Forelimb muscle (tissue), 1 donor: ENCODE measurements around the gene RNF152. TPM values are rescaled to one million over a fixed set of nuclear protein-coding genes. Genes with fewer than 3 reads are reported as not detected.

Source experiments
- DNase-seq: peaks from one replicate; pipeline ENCODE4 v3.0.0-alpha.2; 2013; ENCODE audit warnings: low read depth
- polyA plus RNA-seq: library from polyadenylated mRNA; unstranded; fragments of 120-200 nt; gene quantifications from one replicate; pipeline ENCODE4 v1.2.1, GENCODE V29; 2013; ENCODE audit not compliant: insufficient read length

RNF152 gene
- polyA plus RNA-seq, 1 donor, result 5.2 TPM

DNA sequence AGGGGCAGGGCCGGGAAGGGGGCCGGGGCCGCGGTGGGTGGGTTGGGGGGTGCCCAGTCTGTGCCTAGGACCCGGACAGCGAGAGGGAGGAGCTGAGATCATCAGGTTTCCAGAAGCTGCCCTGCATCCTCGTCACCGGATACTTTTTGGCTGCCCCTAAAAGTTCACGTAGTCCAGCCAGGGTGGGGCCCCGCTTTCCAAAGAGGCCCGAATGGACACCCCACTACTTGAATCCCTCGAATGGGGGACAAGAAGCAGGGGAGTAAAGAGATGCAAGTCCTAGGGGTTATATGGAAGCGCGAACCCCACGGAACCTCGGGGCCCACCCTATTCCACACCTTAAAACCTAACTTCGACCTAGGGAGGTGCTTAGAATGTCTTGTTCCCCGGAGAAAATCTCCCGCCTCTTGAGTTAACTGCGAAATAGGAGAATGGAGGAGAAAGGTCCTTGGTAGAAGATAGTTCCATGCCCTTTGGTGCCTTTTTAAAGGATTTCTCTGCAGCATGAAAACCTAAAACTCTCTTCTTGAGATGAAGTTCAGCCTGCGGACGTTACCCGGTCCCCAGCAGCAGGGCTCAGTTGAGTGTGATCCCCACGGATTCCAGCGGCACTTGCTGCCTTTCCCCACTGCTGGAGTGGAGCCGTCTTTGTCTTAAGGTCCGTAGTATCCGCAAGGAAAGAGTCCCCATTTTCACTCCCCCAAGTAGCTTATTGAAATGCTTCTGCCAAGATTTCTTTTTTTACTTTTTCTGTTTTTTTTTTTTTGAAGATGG is 2.1 kb upstream of the RNF152 start:
- no peak for DNase-seq

DNA sequence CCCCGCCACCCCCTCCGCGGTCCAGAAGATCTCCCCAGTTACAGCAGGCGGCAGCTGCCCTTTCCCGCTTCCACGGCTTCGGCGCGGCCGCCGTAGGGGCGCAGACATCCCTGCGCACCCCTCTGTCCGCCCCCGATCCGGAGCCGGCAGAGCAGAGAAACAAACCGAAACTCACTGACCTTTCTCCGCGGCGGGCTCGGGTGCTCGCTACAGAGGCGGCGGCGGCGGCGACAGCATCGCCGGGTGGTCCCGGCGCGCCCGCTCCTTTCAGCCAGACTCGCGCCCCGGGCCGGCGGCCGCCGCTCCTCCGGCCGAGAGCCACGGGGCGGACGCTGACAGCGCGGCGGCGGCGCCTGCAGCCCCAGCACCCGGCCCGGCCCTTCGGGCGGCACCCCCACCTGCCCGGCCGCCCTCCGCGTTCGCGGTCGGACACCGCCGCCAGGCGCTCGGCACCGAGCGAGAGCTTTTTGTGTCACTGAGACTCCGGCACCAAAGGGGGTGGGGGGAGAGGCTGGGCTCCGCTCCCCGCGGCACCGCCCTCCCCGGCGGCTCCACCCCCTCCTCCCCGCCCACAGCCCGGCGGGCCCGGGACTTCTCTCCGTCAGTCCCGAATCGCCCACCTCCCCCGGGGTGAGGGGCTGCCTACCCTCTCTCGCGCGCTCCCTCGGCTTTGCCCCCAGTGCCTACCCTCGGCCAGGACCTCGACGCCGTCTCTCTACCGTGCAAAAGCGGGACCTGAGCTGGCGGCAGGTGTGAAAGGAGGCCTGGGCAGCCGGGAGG is 1.4 kb upstream of the RNF152 start:
- DNase-seq, result peak; percentile 55

DNA sequence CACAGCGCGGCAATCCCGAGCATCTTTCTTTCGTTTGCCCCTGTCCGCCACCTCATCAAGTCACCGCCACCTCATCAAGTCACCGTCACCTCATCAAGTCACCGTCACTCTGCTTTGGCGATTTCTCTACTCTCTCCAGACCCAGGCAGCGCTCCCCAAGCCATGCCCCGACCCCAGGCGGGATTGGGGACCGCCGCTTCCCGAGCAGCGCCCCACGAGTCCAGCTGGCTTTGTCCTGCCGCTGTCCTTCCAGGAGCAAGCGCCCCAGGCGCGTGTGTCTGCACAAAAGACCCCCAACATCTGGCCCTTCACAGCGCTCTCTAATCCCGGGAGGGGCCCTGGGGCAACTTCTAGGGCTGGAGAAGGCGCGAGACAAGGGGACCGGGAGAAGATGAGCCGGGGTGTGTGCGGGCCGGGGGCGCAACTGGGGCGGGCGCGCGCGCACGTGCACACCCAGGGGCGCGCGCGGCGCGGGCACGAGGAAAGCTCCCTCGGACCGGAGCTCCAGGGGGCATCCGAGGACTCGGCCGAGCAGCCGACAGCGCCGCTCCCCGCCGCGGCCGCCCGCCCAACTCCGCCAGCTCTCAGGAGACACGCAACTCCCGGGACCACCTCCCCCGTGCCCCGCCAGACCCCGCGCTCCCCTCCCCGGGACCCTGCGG is 633 bp upstream of the RNF152 start:
- DNase-seq, result no peak

DNA sequence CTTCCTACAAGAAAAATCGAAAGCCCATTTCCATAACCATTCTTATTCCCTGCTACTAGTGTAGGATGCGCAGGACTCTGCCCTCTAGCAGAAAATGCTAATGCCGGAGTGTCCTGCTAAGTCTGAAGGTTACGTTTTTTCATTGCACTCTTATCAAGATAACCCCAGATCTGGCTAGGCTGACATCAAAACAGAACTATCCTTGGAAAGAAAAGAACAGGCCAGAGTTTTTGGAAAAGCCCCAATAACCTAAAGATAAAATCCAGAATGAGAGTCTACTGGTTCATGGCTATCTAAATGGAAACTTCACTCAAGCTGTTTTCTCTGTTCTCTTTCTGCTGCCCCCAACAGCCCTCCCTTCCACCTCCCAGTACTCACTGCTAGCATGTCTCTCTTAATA is 913 bp downstream of the RNF152 start:
- DNase-seq, result no peak

DNA sequence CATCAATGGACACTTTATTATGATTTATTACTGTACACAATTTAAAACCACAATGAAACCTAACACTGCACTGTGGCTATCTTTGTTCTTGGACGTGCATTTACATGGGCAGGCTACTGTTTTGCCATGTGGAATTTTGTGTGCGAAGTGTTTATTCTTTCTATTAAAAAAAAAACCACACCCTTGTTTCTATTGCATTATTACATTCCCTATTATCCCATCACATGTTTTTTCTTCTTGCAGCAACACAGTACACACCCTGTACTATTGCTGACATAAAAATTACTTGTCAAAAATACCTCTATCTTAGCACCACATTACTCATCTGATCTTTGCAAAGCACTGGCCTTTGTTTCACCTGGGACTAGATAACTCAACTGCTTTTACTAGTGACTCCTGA is 1.5 kb downstream of the RNF152 start:
- DNase-seq, result no peak

DNA sequence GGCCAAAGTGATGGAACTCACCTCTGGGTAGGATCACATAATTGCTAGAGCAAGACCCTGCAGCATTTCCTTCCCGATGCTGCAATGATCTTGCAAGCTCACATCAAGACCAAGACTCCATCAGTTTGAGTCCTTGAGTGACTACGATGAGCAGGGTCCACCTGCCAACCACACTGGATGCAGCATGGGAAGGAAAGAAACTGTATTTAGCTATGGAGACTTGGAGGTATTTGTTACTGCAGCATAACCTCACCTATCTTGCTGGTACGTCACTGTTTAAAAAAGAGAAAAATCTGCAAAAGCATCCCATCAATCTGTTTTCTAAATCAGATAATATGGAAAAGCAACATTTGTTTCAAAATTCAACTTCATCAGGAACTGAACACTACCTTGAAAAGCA is 2.5 kb downstream of the RNF152 start:
- no peak for DNase-seq

DNA sequence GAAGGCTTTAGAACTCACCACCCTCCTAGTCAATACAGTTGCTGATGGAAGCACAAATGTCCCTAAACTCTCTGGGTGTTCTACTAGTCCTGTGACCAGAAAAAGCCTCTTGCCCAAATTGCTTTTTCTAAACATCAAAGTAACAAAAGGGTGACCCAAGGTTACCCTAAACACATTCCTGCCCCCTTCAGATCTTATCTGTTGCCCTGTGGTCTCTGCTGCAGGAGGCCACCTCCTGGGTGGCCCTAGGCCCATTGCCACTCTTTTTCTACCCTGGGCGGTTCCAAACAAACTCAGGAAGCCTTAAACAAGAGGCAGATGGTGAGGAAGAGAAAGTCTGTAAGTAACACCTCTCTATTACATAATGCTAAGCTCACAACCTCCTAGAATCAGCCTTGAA is 3.3 kb downstream of the RNF152 start:
- no peak for DNase-seq

DNA sequence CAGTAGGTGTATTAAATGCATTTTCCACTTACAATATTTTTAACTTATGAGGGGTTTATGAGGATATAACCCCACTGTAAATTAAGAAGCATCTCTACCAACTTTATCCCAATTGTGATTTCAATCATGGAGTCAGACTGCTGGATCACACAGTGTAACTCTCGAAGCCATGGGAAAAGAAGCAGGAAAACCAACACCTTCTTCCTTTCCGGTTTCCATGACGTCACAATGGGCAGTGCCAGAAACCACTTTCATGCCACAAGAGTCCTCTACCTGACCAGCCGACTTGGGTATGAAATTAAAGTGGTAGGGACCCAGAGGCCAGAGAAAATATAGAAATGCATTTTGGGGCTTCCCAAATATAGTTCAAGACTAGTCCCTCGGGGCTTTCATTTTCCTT is 4.2 kb downstream of the RNF152 start:
- DNase-seq, result no peak

DNA sequence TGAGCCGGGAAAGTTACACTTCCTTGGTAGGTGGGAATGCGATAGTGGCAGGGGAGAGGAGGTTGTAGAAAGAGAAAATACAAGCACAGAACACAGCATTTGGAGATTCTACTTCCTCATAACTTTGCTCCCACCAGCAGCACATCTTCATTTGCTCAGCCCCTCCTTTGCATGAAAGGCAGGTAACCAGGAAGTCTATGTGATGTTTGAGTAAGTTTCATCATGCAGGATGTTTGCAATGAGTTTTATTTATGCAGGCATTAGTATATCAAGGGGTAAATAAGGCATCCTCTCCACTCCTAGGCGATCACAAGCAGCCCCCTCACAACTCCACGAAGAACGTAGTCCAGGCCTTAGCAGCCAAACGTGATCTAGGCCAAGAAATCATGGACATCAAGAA is 5.0 kb downstream of the RNF152 start:
- no peak for DNase-seq

DNA sequence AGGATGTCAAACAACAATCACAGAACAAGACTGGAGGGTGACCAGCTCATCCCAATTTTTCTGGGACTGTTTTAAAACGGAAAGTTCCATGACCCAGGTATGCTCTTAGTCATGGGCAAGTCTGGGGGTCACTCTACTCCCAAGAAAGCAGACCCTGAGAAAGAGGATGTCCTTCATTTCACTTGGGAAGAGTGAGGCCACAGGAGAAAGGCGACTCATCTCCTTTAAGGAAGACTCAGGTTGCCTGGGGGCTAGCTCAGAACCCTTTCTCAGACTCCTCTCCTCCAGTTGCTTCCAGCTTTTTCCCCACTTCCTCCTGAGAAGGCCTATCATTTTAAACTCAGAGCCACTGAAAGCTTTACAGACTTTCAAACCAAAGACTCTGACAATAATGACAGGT is 9.3 kb downstream of the RNF152 start:
- no peak for DNase-seq

DNA sequence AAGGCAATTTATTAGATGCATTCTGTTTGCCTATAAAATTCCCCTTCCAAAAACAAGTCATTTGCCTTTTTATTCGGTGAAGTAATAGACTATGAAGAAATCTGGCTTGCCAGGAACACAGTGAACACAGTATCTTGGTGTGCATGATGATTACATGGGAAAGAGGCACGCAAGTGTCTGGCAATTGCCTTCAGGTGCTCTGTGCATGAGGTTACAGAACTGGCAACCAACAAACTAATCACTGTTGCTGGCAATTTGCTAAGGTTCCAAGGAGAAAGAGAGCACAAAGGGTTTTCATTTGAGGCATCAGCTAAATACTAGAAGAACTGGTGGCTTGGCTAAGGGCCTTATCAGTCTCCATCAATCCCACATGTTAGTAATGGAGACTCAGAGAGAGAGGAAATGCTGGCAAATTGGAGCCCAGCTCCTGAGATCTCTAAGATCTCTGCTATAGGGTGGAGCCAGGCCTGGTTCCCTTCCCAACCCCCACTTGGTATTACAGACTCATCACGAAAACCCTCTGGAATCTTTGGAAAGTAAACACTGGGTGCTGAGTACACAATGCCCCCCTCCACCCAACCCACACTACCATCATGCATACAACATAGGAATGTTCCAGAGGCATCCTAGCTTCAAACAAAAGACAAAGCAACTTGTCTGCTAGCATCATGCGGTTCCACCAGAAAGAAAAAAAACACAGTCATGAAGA is 10.4 kb downstream of the RNF152 start:
- DNase-seq, result no peak

DNA sequence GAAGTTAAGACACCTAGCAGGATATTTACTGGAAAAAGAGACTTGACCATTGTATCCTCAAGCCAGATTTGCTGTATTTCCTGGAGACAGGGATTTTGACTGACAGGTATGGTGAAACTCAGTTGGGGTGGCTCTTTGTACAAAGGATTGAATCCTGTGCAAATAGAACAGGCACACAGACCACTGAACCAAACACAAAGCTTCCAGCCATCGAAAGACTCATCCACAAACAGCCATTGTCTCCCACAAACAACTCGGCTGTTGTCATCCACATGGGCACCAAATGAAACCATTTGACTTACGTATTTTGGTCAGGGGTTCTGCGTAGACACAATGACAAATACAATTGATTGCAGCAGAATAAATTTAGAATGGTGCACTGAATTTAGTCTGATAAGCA is 15.9 kb downstream of the RNF152 start:
- DNase-seq, result no peak

DNA sequence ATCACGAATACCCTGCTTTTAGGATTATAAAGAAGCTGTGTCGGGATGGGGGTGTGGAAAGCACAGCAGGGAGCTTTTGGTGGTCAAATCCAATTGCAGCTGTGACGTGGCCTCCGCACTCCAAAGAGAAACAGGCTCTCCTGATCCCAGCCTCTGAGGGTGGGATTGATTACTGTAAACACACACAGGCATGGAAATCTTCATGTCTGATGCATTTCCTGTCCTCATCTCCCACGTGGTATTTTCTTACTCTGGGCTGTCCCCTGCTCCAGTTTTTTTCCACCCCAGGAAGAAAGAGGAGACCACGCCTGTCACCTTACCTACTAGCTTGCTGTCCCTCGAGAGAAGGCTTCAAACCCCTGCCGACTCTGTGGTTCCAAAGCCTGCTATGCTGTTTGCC is 22.7 kb downstream of the RNF152 start:
- no peak for DNase-seq

DNA sequence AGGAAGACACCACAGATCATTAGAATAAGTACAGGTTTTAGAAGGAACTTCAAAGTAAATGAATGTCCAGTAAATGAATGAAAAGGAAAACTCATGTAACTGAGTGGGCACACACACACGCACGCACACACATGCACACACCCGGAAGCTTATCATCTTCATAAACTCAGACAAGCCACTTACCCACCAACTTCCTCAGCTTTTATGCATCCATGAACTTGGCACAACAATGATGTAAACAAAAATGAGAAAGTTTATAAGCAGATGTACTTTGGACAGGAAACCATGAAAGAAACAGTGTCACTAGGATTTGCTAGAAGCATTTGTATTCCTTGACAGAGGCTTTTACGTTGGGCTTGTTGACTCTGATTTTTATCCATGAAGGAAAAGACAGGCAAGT is 23.2 kb downstream of the RNF152 start:
- no peak for DNase-seq

DNA sequence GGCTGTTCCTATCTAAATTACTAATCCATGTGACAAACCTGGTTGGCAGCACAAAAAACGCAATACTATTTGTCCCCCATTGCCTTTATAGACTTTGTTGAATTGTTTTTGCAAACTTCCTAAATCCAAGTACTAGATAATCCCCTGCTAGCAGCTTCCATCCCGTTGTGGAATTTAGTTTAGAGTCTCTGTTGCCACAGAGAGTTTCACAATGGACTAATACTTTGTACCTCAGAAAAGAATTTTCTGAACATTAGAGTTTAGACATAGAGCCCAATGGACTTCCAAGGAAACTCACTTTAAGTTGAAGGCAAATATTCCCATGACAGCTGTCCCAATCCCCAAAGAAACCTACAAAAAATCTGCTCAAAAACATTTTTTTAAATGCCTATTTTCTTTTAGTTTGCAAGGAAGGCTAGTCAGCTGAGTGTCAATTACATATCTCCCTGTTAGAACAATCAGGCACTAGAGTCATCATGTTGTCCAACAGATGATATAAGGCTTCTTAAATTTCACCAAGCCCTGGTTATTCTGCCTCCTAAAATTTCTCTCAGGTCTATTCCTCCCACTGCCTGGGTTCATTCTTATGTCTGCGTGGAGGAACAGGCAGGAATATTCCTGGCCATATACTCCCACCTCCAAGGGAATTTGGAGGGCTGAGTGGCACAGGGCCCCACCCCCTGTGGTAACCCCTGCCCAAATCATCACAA is 27.2 kb downstream of the RNF152 start:
- no peak for DNase-seq

DNA sequence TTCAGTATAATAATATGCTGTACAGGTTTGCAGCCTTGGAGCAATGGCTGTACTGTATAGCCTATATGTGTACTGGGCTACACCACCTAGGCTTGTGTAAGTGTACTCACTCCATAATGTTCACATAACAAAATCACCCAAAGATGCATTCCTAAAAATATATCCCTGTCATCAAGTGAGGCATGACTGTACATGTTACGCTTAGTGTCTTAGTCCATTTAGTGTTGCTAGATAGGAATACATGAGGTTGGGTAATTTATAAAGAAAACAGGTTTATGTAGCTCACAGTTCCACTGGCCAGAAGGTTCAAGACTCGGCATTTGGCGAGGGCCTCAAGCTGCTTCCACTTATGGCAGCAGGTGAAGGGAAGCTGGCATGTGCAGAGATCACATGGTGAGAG is 31.4 kb downstream of the RNF152 start:
- DNase-seq, result no peak

DNA sequence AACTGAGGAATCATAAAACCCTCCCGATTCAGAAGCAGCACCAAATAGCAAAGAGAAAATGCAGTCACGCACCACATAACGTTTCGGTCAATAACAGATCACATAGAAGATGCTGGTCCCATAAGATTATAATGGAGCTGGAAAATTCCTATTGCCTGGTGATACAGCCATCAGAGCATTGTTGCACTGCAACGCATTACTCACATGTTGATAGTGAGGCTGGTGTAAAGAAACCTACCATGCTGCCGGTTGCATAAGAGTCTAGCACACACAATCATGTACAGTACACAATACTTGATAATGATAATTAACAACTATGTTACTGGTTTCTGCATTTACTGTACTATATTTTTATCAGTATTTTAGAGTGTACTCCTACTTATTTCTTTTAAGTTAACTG is 32.5 kb downstream of the RNF152 start:
- no peak for DNase-seq

DNA sequence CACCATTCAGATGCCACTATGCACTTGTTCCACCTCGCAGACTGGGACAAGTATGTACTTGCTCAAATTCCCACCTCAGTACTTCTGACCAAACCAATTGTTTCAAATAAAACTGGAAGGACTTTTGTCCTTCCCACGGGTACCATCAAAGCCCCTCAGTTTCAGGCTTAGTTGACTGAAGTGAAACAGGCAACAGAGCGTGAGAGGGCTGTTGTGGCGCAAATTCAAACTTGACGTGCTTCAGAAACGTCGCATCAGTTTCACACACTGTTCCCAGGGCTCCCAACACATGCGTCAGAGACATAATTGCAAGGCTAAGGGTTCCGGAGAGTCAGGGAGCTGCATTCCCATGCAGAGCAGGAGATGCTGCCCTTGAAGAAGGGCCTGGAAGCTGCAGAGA is 33.7 kb downstream of the RNF152 start:
- DNase-seq, result no peak

DNA sequence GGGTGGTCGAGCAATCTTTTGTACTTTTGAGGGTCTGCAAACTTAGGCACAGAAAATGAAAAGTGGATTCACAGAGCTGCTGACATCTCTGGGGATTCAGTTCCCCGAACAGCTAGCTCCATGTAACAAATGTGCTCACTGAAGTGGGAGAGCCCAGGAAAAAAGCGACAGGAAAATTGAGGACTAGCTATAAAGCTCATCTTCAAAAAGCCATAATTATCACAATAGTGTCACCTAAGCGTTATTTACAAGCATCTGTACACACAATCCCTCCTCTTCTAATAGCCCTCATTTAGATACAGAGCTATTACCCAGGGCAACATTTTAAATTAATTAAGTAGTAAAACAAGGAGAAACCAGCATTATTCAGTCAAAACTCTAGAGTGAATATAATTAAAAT is 36.1 kb downstream of the RNF152 start:
- DNase-seq, result no peak

DNA sequence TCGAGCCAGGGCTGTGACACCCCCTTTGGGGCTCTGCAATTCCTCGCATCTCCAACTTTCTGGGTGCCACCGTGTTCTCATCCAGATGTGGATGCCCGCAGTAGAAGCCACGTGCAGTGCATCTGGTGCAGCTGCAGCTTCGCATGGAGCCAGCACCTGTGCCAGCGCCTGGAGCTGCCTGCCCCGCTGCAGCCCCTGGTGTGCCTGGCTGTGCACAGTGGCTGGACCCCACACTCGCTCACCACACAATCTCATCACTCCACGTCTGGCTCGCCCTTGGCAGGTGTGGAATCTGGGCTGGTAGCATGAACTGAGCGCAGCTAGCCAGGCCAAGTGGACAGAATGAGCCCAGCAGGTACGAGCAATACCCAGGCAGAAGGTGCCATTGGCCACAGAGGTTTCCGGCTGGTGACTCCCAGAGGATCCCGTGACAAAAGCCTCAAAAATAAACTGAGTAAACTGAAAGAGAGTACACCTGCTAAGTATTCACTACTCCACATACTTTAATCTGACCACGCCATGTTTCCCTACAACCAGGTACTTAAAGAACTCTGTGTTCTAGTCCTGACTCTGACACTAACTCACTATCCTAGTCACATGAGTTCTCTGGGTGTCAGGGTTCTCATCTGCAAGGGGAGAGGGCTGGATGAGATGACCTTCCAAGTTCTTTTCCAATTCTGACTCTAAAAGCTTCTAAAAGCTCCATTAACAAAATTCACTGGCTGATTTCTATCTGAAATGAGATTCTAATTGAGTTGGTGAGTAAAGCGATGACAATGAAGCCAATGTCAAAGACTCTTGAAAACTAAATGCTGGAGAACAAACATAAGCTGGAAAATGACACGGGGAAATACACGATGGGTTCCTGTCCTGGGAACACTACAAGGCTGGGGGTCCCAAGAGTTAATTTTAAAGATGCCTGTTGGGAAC is 37.1 kb downstream of the RNF152 start:
- DNase-seq, result no peak
